Kidney (tissue), 14 donors: ENCODE results near the gene TMEM80. TPM values are rescaled to one million over a fixed set of nuclear protein-coding genes. Genes with fewer than 3 reads are reported as not detected.

Experiments
- DNase-seq, 5 donors: peaks; one replicate each; pipeline ENCODE4 v3.0.0-alpha.2; 2013 to 2020
- FAIRE-seq: peaks from 2 replicates; lab custom pipeline; 2012; peaks lifted over from hg19 to GRCh38; lab: Jason Lieb, UNC
- H3K27ac ChIP-seq, 2 donors: one replicate each; pipeline ENCODE4 v1.7.0; 2013; ENCODE audit warnings: low read depth in 2 of 2, low read length in 2 of 2, inconsistent platforms in 1 of 2
- H3K27me3 ChIP-seq: one replicate; pipeline ENCODE4 v1.7.1; 2013; ENCODE audit warnings: low read length, inconsistent platforms; ENCODE audit not compliant: control insufficient read depth, insufficient read depth
- H3K36me3 ChIP-seq, 3 donors: one replicate each; pipeline versions ENCODE4 v1.7.0 to v1.7.1; 2013; ENCODE audit warnings: low read length in 3 of 3, control low read depth in 1 of 3, inconsistent platforms in 1 of 3; ENCODE audit not compliant: insufficient read depth in 3 of 3, control insufficient read depth in 2 of 3
- H3K4me1 ChIP-seq, 3 donors: one replicate each; pipeline versions ENCODE4 v1.7.0 to v1.7.1; 2013; ENCODE audit warnings: low read length in 3 of 3, inconsistent platforms in 1 of 3, low read depth in 1 of 3; ENCODE audit not compliant: control insufficient read depth in 2 of 3, insufficient read depth in 2 of 3
- H3K4me3 ChIP-seq, 3 donors: one replicate each; pipeline versions ENCODE4 v1.7.0 to v1.8.1; 2013; ENCODE audit warnings: low read length in 3 of 3, control low read depth in 1 of 3, inconsistent platforms in 1 of 3
- H3K9ac ChIP-seq, 3 donors: one replicate each; pipeline versions ENCODE4 v1.7.0 to v1.7.1; 2013; ENCODE audit warnings: low read length in 3 of 3, control low read depth in 1 of 3, inconsistent platforms in 1 of 3
- H3K9me3 ChIP-seq, 3 donors: one replicate each; pipeline versions ENCODE4 v1.7.0 to v1.7.1; 2013; ENCODE audit warnings: low read length in 3 of 3, control low read depth in 1 of 3, inconsistent platforms in 1 of 3; ENCODE audit not compliant: control insufficient read depth in 2 of 3, insufficient read depth in 1 of 3
- CTCF ChIP-seq: IDR thresholded peaks from 3 replicates; pipeline ENCODE4 v1.5.1; 2012; ENCODE audit warnings: mild to moderate bottlenecking, moderate library complexity, borderline replicate concordance; ENCODE audit not compliant: insufficient read depth; ENCODE audit errors: extremely low read depth
- intact Hi-C: fragments of 100-400 bp; cut with DNase I; formaldehyde crosslinking; loops from one replicate; pipeline ENCODE4 v1.11.1; 2022
- polyA plus RNA-seq: library from polyadenylated mRNA; stranded (reverse); fragments of 350-450 nt; fragmentation: Illumina TruSeq; extraction: RNeasy Lipid Tissue Mini Kit (QIAGEN cat#74804); gene quantifications from one replicate; pipeline ENCODE4 v1.2.3, GENCODE V29; 2014; ENCODE audit warnings: low read depth, low replicate concordance; ENCODE audit not compliant: insufficient read depth
- total RNA-seq: library from RNA; stranded (reverse); fragmentation: NEBNext Ultra II Directional; extraction: Animal tissue kit (Norgen Biotek cat#: 25700); gene quantifications from one replicate; pipeline ENCODE4 v1.2.1, GENCODE V29; 2021
- donor health status: control.
- donor health status: control.
- donor health status: control.
- donor health status: control.
- donor health status: control.
- donor health status: DM: yes; HTN: yes; CAD: no.
- donor health status: Normal renal cell carcinoma (clear cell type).

The TMEM80 gene
- total and polyA plus RNA-seq, 2 donors from 2014 or later: 36.2 to 38.6 TPM

- H3K9me3 ChIP-seq: no peaks in the 10 kb centered on the region
- H3K27me3 ChIP-seq: no peaks in the 10 kb centered on the region
- peak overlapping the region; percentile 11 to 76 for H3K27ac ChIP-seq
- DNase-seq: peak; percentile 79 to 92 (median 88)
- H3K9ac ChIP-seq: no peak overlapping the region
- intact Hi-C loops: loop anchor here (10.0 kb wide), 1 partner anchor 172 kb away; no protein-coding TSS in a partner anchor
- FAIRE-seq: no peak
- H3K36me3 ChIP-seq: peaks cover 0 to 12% (median 0%) of the 10 kb centered on the region in 3 donors
- no peak for TF ChIP-seq CTCF
- peaks cover 0 to 5% (median 0%) of the 10 kb centered on the region in 3 donors for H3K4me1 ChIP-seq
- no peak overlapping the region for H3K4me3 ChIP-seq
Measured at GRCh38 chr11:726278-727220, 30.9 kb downstream of the TMEM80 start.

GRCh38 chr11:727281-727701 is 31.7 kb downstream of the TMEM80 start:
- no peaks in the 10 kb centered on the region for H3K9me3 ChIP-seq
- H3K4me1 ChIP-seq: peaks cover 0 to 5% (median 0%) of the 10 kb centered on the region in 3 donors
- H3K9ac ChIP-seq: peak overlapping the region in 1 of 3 donors; percentile 34
- no peaks in the 10 kb centered on the region for H3K27me3 ChIP-seq
- H3K36me3 ChIP-seq: peaks cover 0 to 12% (median 0%) of the 10 kb centered on the region in 3 donors
- no peak overlapping the region for H3K4me3 ChIP-seq
- TF ChIP-seq CTCF: no peak
- DNase-seq: peak in 2 of 5 donors; percentile 66 to 74
- no peak for FAIRE-seq
- peak overlapping the region; percentile 53 to 76 for H3K27ac ChIP-seq
- intact Hi-C loops: loop anchor here (10.0 kb wide), 1 partner anchor 172 kb away; no protein-coding TSS in a partner anchor

GRCh38 chr11:727859-728748 is 32.5 kb downstream of the TMEM80 start:
- TF ChIP-seq CTCF: peak; percentile 98
- Histone ChIP-seq H3K9me3 (no peaks in the 10 kb centered on the region), H3K4me1 (peaks cover 0 to 5% (median 0%) of the 10 kb centered on the region in 3 donors), H3K36me3 (peaks cover 0 to 12% (median 0%) of the 10 kb centered on the region in 3 donors), H3K4me3 (no peak overlapping the region), H3K27ac (peak overlapping the region; percentile 53 to 76), H3K9ac (peak overlapping the region in 1 of 3 donors; percentile 34), H3K27me3 (no peaks in the 10 kb centered on the region)
- DNase-seq: peak; percentile 82 to 96 (median 90)
- intact Hi-C loops: loop anchor here (10.0 kb wide), 1 partner anchor 173 kb away; no protein-coding TSS in a partner anchor
- FAIRE-seq: no peak
